ENCODE results near the gene ADAMTS12.

ADAMTS12 gene

DNA sequence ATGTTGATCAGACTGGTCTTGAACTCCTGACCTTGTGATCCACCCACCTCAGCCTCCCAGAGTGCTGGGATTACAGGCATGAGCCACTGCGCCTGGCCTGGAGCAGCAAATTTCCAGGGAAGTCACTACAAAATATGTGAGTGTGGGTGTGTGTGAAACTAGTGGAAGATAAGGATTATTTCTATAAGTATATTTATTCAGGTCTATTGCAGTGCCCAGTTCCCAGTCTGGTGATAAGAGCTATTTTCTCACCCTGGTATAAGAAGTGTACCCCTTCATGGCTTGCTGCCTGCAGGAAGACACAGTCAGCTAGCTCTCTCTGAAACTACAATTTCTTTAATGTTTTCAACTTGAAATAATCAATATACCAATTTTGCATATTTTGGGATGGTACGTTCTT is 414.0 kb downstream of the ADAMTS12 start:
- no peak for DNase-seq (ENCODE audit: low spot score)
- Histone ChIP-seq H3K27me3 (ENCODE audit: insufficient read depth, poor library complexity, severe bottlenecking) (no peaks in the 10 kb centered on the region), H3K9me3 (ENCODE audit: severe bottlenecking) (peaks cover 2% of the 10 kb centered on the region), H3K27ac (ENCODE audit: poor library complexity, severe bottlenecking) (no peak overlapping the region), H3K4me1 (ENCODE audit: insufficient read depth, poor library complexity, severe bottlenecking) (no peaks in the 10 kb centered on the region), H3K4me3 (ENCODE audit: severe bottlenecking) (no peak overlapping the region), H3K36me3 (ENCODE audit: low read depth) (peaks cover 47% of the 10 kb centered on the region)
- no peak for TF ChIP-seq CTCF (IDR thresholded peaks at IDR 0.05; ENCODE audit: poor library complexity, severe bottlenecking)
- ATAC-seq (ENCODE audit: low read depth), result no peak

- Histone ChIP-seq H3K27ac (ENCODE audit: poor library complexity, severe bottlenecking) (no peak overlapping the region), H3K27me3 (ENCODE audit: insufficient read depth, poor library complexity, severe bottlenecking) (no peaks in the 10 kb centered on the region), H3K36me3 (ENCODE audit: low read depth) (peaks cover 55% of the 10 kb centered on the region), H3K9me3 (ENCODE audit: severe bottlenecking) (peaks cover 2% of the 10 kb centered on the region), H3K4me1 (ENCODE audit: insufficient read depth, poor library complexity, severe bottlenecking) (no peaks in the 10 kb centered on the region), H3K4me3 (ENCODE audit: severe bottlenecking) (no peak overlapping the region)
- DNase-seq (ENCODE audit: low spot score) (no peak), ATAC-seq (ENCODE audit: low read depth) (no peak)
- TF ChIP-seq CTCF (IDR thresholded peaks at IDR 0.05; ENCODE audit: poor library complexity, severe bottlenecking), result no peak
Observed at GRCh38 chr5:33476992-33477391, 414.8 kb downstream of the ADAMTS12 start.

DNA sequence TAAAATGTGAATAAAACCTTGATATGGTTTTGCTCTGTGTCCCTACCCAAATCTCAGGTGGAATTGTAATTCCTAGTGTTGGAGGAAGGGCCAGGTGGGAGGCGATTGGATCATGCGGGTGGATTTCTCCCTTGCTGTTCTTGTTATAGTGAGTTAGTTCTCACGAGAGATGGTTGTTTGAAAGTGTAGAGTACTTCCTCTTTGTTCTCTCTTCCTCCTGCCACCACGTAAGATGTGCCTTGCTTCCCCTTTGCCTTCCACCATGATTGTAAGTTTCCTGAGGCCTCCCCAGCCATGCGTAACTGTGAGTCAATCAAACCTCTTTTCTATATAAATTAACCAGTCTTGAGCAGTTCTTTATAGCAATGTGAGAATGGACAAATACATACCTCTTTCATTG is 416.1 kb downstream of the ADAMTS12 start:
- H3K27me3 ChIP-seq (ENCODE audit: insufficient read depth, poor library complexity, severe bottlenecking), result no peaks in the 10 kb centered on the region
- no peak for TF ChIP-seq CTCF (IDR thresholded peaks at IDR 0.05; ENCODE audit: poor library complexity, severe bottlenecking)
- no peak for ATAC-seq (ENCODE audit: low read depth)
- peaks cover 2% of the 10 kb centered on the region for H3K9me3 ChIP-seq (ENCODE audit: severe bottlenecking)
- H3K27ac ChIP-seq (ENCODE audit: poor library complexity, severe bottlenecking), result no peak overlapping the region
- H3K4me1 ChIP-seq (ENCODE audit: insufficient read depth, poor library complexity, severe bottlenecking), result no peaks in the 10 kb centered on the region
- no peak for DNase-seq (ENCODE audit: low spot score)
- peaks cover 68% of the 10 kb centered on the region for H3K36me3 ChIP-seq (ENCODE audit: low read depth)
- no peak overlapping the region for H3K4me3 ChIP-seq (ENCODE audit: severe bottlenecking)

DNA sequence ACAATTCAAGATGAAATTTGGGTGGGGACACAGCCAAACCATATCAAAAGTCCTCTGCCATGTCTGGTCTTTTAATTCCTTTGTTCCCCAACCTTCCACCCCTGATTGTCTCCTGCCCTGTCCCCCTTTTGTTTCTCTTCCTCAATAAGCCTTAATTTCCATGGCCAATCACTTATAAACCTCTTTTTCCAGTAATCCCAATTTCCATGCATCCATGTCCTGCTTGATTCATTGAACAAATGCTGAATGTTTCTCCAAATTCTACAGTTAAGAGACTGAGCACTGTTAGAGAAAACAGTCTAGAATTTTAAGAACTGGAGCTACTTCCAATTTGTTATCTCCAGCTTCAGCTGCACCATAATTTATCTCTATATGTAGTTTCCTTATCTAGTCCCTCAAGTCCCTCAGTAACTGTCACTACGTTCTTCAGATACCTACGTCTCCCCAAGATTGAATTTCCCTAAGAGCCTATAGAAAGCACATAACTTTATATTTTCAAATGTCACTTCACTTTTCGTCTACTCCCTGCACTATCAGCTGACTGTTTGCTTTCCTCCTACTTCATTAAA is 416.8 kb downstream of the ADAMTS12 start:
- no peak overlapping the region for H3K4me3 ChIP-seq (ENCODE audit: severe bottlenecking)
- H3K27ac ChIP-seq (ENCODE audit: poor library complexity, severe bottlenecking), result no peak overlapping the region
- H3K27me3 ChIP-seq (ENCODE audit: insufficient read depth, poor library complexity, severe bottlenecking), result no peaks in the 10 kb centered on the region
- no peak for TF ChIP-seq CTCF (IDR thresholded peaks at IDR 0.05; ENCODE audit: poor library complexity, severe bottlenecking)
- H3K9me3 ChIP-seq (ENCODE audit: severe bottlenecking), result peaks cover 2% of the 10 kb centered on the region
- H3K4me1 ChIP-seq (ENCODE audit: insufficient read depth, poor library complexity, severe bottlenecking), result no peaks in the 10 kb centered on the region
- ATAC-seq (ENCODE audit: low read depth), result no peak
- peaks cover 75% of the 10 kb centered on the region for H3K36me3 ChIP-seq (ENCODE audit: low read depth)
- DNase-seq (ENCODE audit: low spot score), result no peak

- H3K4me3 ChIP-seq (ENCODE audit: severe bottlenecking), result no peak overlapping the region
- no peaks in the 10 kb centered on the region for H3K4me1 ChIP-seq (ENCODE audit: insufficient read depth, poor library complexity, severe bottlenecking)
- H3K9me3 ChIP-seq (ENCODE audit: severe bottlenecking), result peaks cover 2% of the 10 kb centered on the region
- peaks cover 84% of the 10 kb centered on the region for H3K36me3 ChIP-seq (ENCODE audit: low read depth)
- H3K27me3 ChIP-seq (ENCODE audit: insufficient read depth, poor library complexity, severe bottlenecking), result no peaks in the 10 kb centered on the region
- no peak for ATAC-seq (ENCODE audit: low read depth)
- H3K27ac ChIP-seq (ENCODE audit: poor library complexity, severe bottlenecking), result no peak overlapping the region
- no peak for TF ChIP-seq CTCF (IDR thresholded peaks at IDR 0.05; ENCODE audit: poor library complexity, severe bottlenecking)
- DNase-seq (ENCODE audit: low spot score), result no peak
Observed at GRCh38 chr5:33474004-33474403, 417.8 kb downstream of the ADAMTS12 start.

All from RWPE2 (cell line).